ENCODE results near the gene LPP. TPM values are rescaled to one million over a fixed set of nuclear protein-coding genes. Genes with fewer than 3 reads are reported as not detected.

LPP gene
- total and polyA plus RNA-seq, 9 of the 15 experiments (the other 6 are each of a cell fraction or from before 2014, with no cell fraction given) = 0.07 to 0.18 TPM; not detected in 7

- Histone ChIP-seq H2AFZ (ENCODE audit: low read depth, low read length) (no peak overlapping the region), H4K20me1 (replicated peaks; ENCODE audit: control insufficient read depth, insufficient read depth, low read length) (0 out of 2 replicates have a peak, but pooled peaks cover 3% of the 10 kb centered on the region), H3K4me1 (replicated peaks in 1 of 2; ENCODE audit: control insufficient read depth in 2 of 2, insufficient read depth in 2 of 2, low read length in 2 of 2) (no peaks in the 10 kb centered on the region; a peak in 1 of 5 replicates), H3K9ac (ENCODE audit: insufficient read depth in 1 of 2, low read depth in 2 of 2, low read length in 2 of 2) (no peak overlapping the region), H3K79me2 (ENCODE audit: control insufficient read depth, insufficient read depth, low read length) (no peaks in the 10 kb centered on the region), H3K27ac (ENCODE audit: extremely low read depth, low read depth, low read length) (no peak overlapping the region), H3K9me1 (ENCODE audit: control insufficient read depth, insufficient read depth, low read length) (no peaks in the 10 kb centered on the region), H3K4me2 (ENCODE audit: insufficient read depth, low read length) (no peak overlapping the region), H3K9me3 (replicated peaks; ENCODE audit: control insufficient read depth, insufficient read depth, low read depth, low read length) (no peaks in the 10 kb centered on the region), H3K4me3 (no peak overlapping the region), H3K36me3 (ENCODE audit: control insufficient read depth, insufficient read depth, low read length) (no peaks in the 10 kb centered on the region), H3K27me3 (ENCODE audit: control insufficient read depth in 2 of 2, insufficient read depth in 2 of 2, low read length in 2 of 2) (peaks cover 0 to 17% of the 10 kb centered on the region in 2 experiments; a peak in 4 of 5 replicates)
- ChIA-PET CTCF (ENCODE audit: low intra/inter-chr PET ratio) (no interaction called here), POLR2A (interaction anchor here (1.9 kb wide), 1 partner anchor 15 kb away, joined by 6 read pairs; no protein-coding TSS in a partner anchor)
- DNase-seq (ENCODE audit: extremely low read depth in 1 of 4, low spot score in 3 of 4) = no peak
- intact Hi-C loops (cut with micrococcal nuclease) = no loop called here
- no peak for ATAC-seq
- TF ChIP-seq ZNF584 (CRISPR knock-in tag; IDR thresholded peaks at IDR 0.05; ENCODE audit: low read depth) (no peak), FOXP1 (CRISPR knock-in tag; IDR thresholded peaks at IDR 0.05) (no peak), ZNF551 (CRISPR knock-in tag; IDR thresholded peaks at IDR 0.05) (no peak), NFIC (IDR thresholded peaks at IDR 0.05) (peak; percentile 73)
- no peak for FAIRE-seq
- BruUV-seq (replicated peaks) = no TSS peak
- 3% methylated on average over 25 of the region's 25 CpGs for WGBS (ENCODE audit: insufficient coverage, low coverage, missing lambda C conversion rate)
- in situ Hi-C loops (cut with MboI) = no loop called here
Measured at GRCh38 chr3:188152660-188153436, 1.1 kb upstream of the LPP start.

Data from K562 (cell line).